Fibroblast of villous mesenchyme (primary cell): Measurements from ENCODE around the gene TPCN2. TPM values are rescaled to one million over a fixed set of nuclear protein-coding genes. Genes with fewer than 3 reads are reported as not detected.

Experiments
- DNase-seq: peaks from one replicate; pipeline ENCODE4 v3.0.0-alpha.2; 2010; ENCODE audit warnings: low read depth
- H3K4me3 ChIP-seq: 2 replicates; pipeline ENCODE4 v1.5.1; 2011; ENCODE audit warnings: low read depth, mild to moderate bottlenecking, low read length
- CTCF ChIP-seq: IDR thresholded peaks from 2 replicates; pipeline ENCODE4 v1.5.1; 2012; ENCODE audit warnings: low read depth, mild to moderate bottlenecking, low read length; ENCODE audit not compliant: insufficient read depth
- total RNA-seq: library from RNA; depleted of rRNA; stranded (reverse); fragments of >200 nt; gene quantifications from 2 replicates; pipeline ENCODE4 v1.2.3, GENCODE V29; 2012

TPCN2 gene
- total RNA-seq, 1 donor, result 10.4 TPM

- no peak for TF ChIP-seq CTCF
- DNase-seq, result no peak
- H3K4me3 ChIP-seq, result no peak overlapping the region
Measured at GRCh38 chr11:69171476-69172240, 122.9 kb downstream of the TPCN2 start.

GRCh38 chr11:69172674-69173073, 123.9 kb downstream of the TPCN2 start:
- H3K4me3 ChIP-seq, result no peak overlapping the region
- no peak for TF ChIP-seq CTCF
- peak; percentile 10 for DNase-seq

- no peak for DNase-seq
- no peak for TF ChIP-seq CTCF
- H3K4me3 ChIP-seq, result no peak overlapping the region
Measured at GRCh38 chr11:69173331-69173730, 124.6 kb downstream of the TPCN2 start.

GRCh38 chr11:69173925-69174581, 125.3 kb downstream of the TPCN2 start:
- no peak overlapping the region for H3K4me3 ChIP-seq
- peak; percentile 19 for DNase-seq
- no peak for TF ChIP-seq CTCF

- no peak overlapping the region for H3K4me3 ChIP-seq
- no peak for TF ChIP-seq CTCF
- DNase-seq, result no peak
Measured at GRCh38 chr11:69174841-69175240, 126.1 kb downstream of the TPCN2 start.

GRCh38 chr11:69178819-69179482, 130.2 kb downstream of the TPCN2 start:
- no peak for TF ChIP-seq CTCF
- no peak overlapping the region for H3K4me3 ChIP-seq
- no peak for DNase-seq
